ENCODE measurements around the gene DNAH9. TPM values are rescaled to one million over a fixed set of nuclear protein-coding genes. Genes with fewer than 3 reads are reported as not detected.

DNAH9 gene
- 0.03 TPM in 1 of 2 replicates, not detected in the other for total RNA-seq (2014; rRNA removed; shearing (Covaris generic))

- peak; percentile 73 for DNase-seq (ENCODE audit: low spot score)
These were observed at the start of gene DNAH9 for GRCh38 chr17:11598274-11599221. TSS of gene DNAH9 (plus strand) at chr17:11598470. CDS start at chr17:11598499, 29 bp downstream.

GRCh38 chr17:11550431-11550830 lies 47.8 kb upstream of the DNAH9 start:
- no peak for DNase-seq (ENCODE audit: low spot score)

- no peak for DNase-seq (ENCODE audit: low spot score)
These were observed 46.8 kb upstream of the DNAH9 start for GRCh38 chr17:11551442-11551841.

GRCh38 chr17:11553135-11553534 lies 45.1 kb upstream of the DNAH9 start:
- no peak for DNase-seq (ENCODE audit: low spot score)

GRCh38 chr17:11554042-11554441 lies 44.2 kb upstream of the DNAH9 start:
- DNase-seq (ENCODE audit: low spot score): no peak

- no peak for DNase-seq (ENCODE audit: low spot score)
These were observed 43.7 kb upstream of the DNAH9 start for GRCh38 chr17:11554542-11554941.

- no peak for DNase-seq (ENCODE audit: low spot score)
These were observed 42.7 kb upstream of the DNAH9 start for GRCh38 chr17:11555530-11555929.

GRCh38 chr17:11557727-11558452 lies 40.4 kb upstream of the DNAH9 start:
- DNase-seq (ENCODE audit: low spot score): no peak

GRCh38 chr17:11558681-11559234 lies 39.5 kb upstream of the DNAH9 start:
- no peak for DNase-seq (ENCODE audit: low spot score)

GRCh38 chr17:11559601-11560000 lies 38.7 kb upstream of the DNAH9 start:
- DNase-seq (ENCODE audit: low spot score): no peak

GRCh38 chr17:11561281-11561680 lies 37.0 kb upstream of the DNAH9 start:
- DNase-seq (ENCODE audit: low spot score): no peak

GRCh38 chr17:11561702-11562101 lies 36.6 kb upstream of the DNAH9 start:
- DNase-seq (ENCODE audit: low spot score): no peak

- DNase-seq (ENCODE audit: low spot score): no peak
These were observed 33.5 kb upstream of the DNAH9 start for GRCh38 chr17:11564589-11565380.

- DNase-seq (ENCODE audit: low spot score): no peak
These were observed 32.7 kb upstream of the DNAH9 start for GRCh38 chr17:11565591-11565990.

- no peak for DNase-seq (ENCODE audit: low spot score)
These were observed 19.3 kb upstream of the DNAH9 start for GRCh38 chr17:11578998-11579397.

GRCh38 chr17:11580677-11581076 lies 17.6 kb upstream of the DNAH9 start:
- no peak for DNase-seq (ENCODE audit: low spot score)

- DNase-seq (ENCODE audit: low spot score): no peak
These were observed 16.1 kb upstream of the DNAH9 start for GRCh38 chr17:11582217-11582616.

GRCh38 chr17:11583306-11583992 lies 14.8 kb upstream of the DNAH9 start:
- no peak for DNase-seq (ENCODE audit: low spot score)

GRCh38 chr17:11589716-11590115 lies 8.6 kb upstream of the DNAH9 start:
- no peak for DNase-seq (ENCODE audit: low spot score)

GRCh38 chr17:11601661-11602060 lies 3.4 kb downstream of the DNAH9 start:
- DNase-seq (ENCODE audit: low spot score): no peak

- peak; percentile 14 for DNase-seq (ENCODE audit: low spot score)
These were observed 10.1 kb downstream of the DNAH9 start for GRCh38 chr17:11608396-11608795.
